GM18499 (cell line): ENCODE results near the gene DNASE1.

Experiments used
- ATAC-seq: cut with Tn5 transposase; IDR thresholded peaks from one replicate; pipeline ENCODE4 v1.9.1; 2021; ENCODE audit warnings: moderate number of reproducible peaks; ENCODE audit not compliant: insufficient read depth, unreplicated experiment

DNASE1 gene

GRCh38 chr16:3691761-3692160 lies 37.3 kb downstream of the DNASE1 start:
- no peak for ATAC-seq

DNA sequence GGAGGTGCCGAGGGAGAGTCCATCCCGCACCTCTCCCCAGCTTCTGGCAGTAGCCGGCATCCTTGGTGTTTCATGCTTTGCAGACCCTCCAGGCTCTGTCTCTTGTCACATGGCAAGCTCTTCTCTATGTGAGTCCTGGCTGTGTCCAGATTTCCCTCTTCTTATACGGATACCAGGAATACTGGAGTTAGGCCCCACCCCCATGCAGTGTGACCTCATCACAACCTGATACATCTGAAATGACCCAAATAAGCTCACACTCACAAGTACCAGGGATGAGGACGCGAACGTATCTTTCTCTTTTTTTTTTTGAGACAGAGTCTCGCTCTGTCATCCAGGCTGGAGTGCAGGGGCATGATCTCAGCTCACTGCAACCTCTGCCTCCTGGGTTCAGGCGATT lies 39.6 kb downstream of the DNASE1 start:
- ATAC-seq, result no peak

DNA sequence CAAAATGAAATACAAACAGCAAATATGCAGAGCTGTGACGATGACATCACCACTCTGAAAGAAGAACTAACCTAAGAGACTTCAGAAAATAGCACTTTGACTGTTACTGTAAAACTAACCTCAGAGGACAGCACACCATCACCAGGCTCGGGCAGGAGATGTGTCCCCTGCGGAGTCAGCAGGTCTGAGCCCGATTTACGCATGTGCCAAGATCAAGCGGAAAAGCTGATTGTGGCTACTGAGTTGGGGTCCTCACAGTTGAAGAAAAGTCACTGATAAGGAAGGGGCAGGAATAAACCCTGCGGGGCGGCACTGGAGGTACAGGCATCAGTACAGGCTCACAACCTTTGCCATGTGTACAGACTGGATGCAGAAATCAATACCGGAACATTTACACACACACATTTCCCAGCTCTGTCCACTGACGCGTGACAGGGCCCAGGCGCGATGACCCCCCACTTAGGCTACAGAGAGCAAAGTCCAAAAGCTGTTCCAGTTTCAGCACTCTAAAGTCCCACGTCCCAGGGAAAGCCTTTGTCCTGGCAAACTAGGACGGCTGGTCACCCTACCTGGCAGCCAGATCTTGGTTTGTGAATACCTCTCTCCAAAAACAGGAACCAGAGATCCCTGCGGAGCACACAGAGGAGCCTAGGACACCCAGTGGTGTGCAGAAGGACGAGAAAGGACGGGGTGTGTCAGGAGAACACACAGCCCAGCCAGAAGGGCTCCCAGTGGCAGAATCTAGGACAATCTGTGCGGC lies 41.3 kb downstream of the DNASE1 start:
- ATAC-seq, result no peak

DNA sequence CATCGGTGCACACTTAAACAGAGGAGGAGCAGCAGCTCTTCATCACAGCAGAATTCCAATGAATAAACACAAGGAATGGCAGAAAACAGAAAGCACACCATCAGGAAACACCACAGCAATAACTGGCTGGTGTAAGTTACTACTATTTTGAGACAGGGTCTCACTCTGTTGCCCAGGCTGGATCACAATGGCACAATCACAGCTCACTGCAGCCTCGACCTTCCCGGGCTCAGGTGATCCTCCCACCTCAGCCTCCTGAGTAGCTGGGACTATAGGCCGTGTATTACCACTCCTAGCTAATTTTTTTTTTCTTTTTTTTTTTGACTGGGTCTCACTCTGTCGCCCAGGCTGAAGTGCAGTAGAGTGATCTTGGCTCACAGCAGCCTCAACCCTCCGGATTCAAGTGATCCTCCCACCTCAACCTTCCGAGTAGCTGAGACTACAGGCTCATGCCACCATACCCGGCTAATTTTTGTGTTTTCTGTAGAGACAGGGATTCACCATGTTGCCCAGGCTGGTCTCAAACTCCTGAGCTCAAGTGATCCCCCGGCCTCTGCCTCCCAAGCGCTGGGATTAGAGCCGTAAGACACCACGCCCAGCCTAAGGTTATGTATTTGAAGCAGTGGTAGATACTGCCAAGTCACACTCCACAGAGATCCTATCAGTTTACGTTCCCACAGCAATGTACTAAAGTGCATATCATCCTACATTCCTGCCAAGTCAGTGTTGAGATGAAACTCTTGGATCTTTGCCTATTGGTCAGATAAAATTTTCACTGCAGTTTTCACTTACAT lies 42.1 kb downstream of the DNASE1 start:
- ATAC-seq, result no peak

DNA sequence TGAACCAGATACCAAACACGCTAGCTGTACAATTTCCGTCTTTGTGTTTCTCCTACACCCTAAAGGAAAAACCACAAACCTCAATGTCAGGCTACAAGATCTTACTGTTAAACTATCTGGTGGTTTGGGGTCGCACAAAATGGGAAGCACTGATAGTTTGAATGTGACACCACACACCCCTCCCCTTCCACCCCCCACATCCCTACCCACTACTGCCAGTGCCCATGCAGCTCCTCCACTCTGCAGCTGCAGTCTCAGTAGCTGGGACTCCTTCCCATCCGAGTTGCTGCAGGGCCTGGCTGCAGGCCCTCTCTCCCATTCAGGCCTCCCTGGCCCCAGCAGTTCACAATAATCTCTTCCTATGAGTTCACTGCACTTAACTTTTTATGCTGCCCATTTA lies 44.5 kb downstream of the DNASE1 start:
- ATAC-seq, result no peak

DNA sequence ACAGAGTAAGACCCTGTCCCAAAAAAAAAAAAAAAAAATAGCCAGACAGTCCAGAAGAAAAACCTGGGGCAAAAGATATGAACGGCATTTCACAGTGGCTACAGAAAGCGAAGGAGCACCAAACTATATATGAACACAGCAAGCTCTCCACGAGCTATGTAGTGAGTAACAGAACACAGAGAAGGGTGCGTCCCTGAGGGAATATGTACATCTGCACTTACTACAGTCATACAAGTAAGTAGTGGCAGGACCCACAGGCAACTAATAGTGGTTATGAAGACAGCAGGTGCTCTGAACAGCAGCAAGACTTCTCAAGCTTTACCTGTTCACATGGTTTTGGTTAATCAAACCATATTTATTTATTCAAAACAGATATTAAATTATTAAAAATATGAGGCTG lies 47.0 kb downstream of the DNASE1 start:
- ATAC-seq, result no peak

DNA sequence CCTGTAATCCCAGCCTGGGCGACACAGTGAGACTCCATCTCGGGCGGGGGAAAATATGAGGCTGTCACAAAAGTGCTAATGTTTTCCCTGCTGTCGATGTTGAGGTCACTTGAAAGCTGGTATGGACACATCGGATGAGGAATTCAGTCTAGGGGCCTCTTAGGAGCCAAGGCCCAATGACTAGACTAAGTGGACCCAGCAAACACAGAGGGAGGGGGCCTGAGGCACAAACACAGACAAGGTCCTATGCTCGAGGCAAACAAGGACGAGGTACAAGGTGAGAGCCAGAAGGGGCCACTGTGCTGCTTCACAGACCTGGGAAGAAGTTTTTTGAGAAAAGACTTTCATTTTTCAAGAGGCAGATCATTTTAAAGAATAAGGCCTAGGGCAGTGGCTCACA lies 47.6 kb downstream of the DNASE1 start:
- no peak for ATAC-seq

DNA sequence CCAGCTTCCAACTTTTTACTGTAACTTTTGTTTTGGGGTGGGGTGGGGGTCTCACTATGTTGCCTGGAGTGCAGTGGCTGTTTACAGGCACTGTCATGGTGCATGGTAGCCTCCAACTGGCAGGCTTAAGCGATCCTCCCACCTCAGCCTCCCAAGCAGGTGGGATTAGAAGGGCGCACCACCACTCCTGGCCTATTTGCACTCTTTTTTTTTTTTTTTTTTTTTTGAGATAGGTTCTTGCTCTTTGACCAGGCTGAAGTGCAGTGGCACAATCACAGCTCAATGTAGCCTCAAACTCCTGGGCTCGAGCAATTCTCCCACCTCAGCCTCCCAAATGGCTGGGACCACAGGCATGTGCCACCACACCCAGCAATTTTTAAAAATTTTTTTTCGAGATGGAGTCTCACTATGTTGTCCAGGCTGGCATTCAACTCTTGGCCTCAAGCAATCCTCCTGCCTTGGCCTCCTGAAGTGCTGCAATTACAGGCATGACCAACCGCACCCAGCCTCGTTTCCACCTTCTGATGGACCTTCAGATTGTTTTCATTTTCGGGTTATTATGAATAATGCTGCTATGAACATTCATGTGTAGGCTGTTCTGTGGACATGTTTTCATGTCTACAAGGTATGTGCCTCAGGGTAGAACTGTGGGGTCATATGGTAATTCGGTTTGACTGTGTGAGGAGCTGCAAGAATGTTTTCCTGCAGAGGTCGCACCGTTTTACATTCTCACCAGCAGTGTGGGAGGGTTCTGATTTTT lies 51.9 kb downstream of the DNASE1 start:
- ATAC-seq, result no peak
